Measurements from ENCODE around the gene TGFB2. TPM values are rescaled to one million over a fixed set of nuclear protein-coding genes. Genes with fewer than 3 reads are reported as not detected.

Gene TGFB2
- polyA plus RNA-seq, 1 experiment: 4.8 TPM

DNA sequence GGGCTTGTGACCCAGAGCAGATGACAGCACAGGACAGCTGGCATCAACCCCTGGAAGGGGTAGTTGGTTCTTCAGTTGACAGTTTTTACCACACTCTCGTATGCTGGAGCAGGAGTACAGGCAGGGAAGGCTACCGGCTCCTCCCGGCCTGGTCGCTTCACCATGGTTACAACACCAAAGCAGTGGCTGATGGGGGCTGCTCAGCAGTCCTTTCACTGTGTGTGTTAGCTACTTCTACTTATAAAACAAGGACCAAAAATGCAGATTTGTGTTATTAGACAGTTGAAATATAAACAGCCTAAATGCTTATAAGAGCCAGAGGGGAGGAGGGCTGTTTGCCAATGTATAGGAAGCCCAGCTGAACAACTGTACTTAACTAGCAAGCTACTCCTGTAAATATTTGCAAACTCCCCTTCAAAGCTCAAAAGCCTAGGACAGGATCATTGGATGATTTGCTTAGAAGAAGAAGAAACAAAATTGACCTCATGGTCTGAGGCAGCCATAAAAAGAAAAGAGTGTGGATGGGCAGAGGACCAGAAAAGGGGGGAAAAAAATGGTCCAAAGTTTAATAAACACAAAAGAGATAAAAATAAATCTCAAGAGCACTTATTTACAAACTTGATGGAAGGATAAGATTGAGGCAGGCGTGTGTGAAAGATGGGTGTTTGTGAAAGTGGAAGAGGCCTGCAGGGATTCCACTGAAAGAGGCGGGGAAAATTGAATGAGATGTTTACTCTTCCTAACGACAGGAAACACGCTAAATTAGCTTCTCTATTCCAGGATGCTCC lies 57.1 kb downstream of the TGFB2 start:
- DNase-seq (ENCODE audit: low read depth): no peak
- TF ChIP-seq, protein P1, sequence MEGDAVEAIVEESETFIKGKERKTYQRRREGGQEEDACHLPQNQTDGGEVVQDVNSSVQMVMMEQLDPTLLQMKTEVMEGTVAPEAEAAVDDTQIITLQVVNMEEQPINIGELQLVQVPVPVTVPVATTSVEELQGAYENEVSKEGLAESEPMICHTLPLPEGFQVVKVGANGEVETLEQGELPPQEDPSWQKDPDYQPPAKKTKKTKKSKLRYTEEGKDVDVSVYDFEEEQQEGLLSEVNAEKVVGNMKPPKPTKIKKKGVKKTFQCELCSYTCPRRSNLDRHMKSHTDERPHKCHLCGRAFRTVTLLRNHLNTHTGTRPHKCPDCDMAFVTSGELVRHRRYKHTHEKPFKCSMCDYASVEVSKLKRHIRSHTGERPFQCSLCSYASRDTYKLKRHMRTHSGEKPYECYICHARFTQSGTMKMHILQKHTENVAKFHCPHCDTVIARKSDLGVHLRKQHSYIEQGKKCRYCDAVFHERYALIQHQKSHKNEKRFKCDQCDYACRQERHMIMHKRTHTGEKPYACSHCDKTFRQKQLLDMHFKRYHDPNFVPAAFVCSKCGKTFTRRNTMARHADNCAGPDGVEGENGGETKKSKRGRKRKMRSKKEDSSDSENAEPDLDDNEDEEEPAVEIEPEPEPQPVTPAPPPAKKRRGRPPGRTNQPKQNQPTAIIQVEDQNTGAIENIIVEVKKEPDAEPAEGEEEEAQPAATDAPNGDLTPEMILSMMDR (IDR thresholded peaks at IDR 0.05; ENCODE audit: insufficient read depth, low read depth, low read length): no peak
- CTCF ChIA-PET: no interaction called here
- POLR2A ChIA-PET: no interaction called here
- Histone ChIP-seq H3K27me3 (ENCODE audit: control insufficient read depth, insufficient read depth, low read length) (no peaks in the 10 kb centered on the region), H3K4me3 (ENCODE audit: low read depth, low read length) (no peak overlapping the region), H3K36me3 (ENCODE audit: control insufficient read depth, insufficient read depth, low read length) (no peaks in the 10 kb centered on the region)

DNA sequence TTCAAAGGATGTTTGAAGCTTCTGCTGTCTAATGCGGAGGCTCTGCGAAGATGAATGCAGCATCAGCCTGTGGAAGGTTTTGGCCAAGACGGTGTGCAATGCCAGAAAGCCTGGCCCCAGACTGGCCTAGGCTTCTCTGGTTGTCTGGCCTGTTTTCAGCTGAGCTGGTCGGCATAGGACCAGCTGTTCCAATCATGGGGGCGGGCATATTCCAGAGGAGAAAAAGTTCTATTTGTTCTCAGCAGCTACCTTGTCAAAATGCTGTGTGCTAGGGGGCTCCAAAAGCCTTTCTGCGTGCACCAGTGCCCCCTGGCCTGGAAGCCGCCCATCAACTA lies 57.6 kb downstream of the TGFB2 start:
- TF ChIP-seq, protein P1 (IDR thresholded peaks at IDR 0.05; ENCODE audit: insufficient read depth, low read depth, low read length): no peak
- Histone ChIP-seq H3K27me3 (ENCODE audit: control insufficient read depth, insufficient read depth, low read length) (no peaks in the 10 kb centered on the region), H3K4me3 (ENCODE audit: low read depth, low read length) (no peak overlapping the region), H3K36me3 (ENCODE audit: control insufficient read depth, insufficient read depth, low read length) (no peaks in the 10 kb centered on the region)
- ChIA-PET POLR2A (no interaction called here), CTCF (no interaction called here)
- no peak for DNase-seq (ENCODE audit: low read depth)

DNA sequence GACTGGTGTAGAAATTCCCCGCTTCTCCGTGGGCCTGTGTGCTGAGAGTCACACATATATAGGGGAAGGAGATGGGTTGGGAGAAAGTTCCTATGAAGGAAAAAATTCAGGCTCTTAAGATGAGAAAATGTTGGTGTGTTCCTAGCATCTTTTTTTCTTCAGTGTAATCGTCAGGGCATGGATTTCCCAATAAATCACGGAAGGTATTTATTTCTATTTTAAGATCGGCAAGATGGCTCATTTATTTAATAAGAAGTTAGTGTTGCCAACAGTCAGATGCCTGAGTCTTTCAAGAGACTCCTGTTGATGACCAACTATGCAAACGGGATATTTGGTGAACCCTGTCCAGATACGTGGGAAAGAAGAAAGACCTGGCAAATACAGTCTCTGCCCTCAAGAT lies 58.2 kb downstream of the TGFB2 start:
- no peak for DNase-seq (ENCODE audit: low read depth)
- H3K4me3 ChIP-seq (ENCODE audit: low read depth, low read length): no peak overlapping the region
- H3K27me3 ChIP-seq (ENCODE audit: control insufficient read depth, insufficient read depth, low read length): no peaks in the 10 kb centered on the region
- CTCF ChIA-PET: no interaction called here
- POLR2A ChIA-PET: no interaction called here
- no peaks in the 10 kb centered on the region for H3K36me3 ChIP-seq (ENCODE audit: control insufficient read depth, insufficient read depth, low read length)
- TF ChIP-seq, protein P1 (IDR thresholded peaks at IDR 0.05; ENCODE audit: insufficient read depth, low read depth, low read length): no peak

DNA sequence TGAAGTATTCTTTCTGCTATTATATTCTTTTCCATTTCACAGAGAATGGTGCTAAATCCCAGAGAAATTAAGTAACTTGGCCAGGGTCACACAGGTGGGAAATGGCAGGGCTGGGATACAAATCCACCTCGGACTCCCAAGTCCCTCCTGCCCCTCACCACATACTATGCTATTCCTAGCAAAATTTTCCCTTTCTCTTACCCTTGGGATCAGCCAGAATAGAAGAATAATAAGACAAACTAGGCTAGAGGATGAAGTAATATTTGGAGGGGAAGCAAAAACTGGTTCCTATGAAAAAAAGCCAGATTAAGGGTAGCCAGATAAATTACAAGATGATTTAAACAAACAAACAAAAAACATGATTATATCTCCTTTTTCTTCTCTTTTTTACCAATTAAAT lies 62.5 kb downstream of the TGFB2 start:
- no peak overlapping the region for H3K4me3 ChIP-seq (ENCODE audit: low read depth, low read length)
- TF ChIP-seq, protein P1 (IDR thresholded peaks at IDR 0.05; ENCODE audit: insufficient read depth, low read depth, low read length): no peak
- POLR2A ChIA-PET: no interaction called here
- DNase-seq (ENCODE audit: low read depth): no peak
- CTCF ChIA-PET: no interaction called here
- H3K36me3 ChIP-seq (ENCODE audit: control insufficient read depth, insufficient read depth, low read length): no peaks in the 10 kb centered on the region
- no peaks in the 10 kb centered on the region for H3K27me3 ChIP-seq (ENCODE audit: control insufficient read depth, insufficient read depth, low read length)

DNA sequence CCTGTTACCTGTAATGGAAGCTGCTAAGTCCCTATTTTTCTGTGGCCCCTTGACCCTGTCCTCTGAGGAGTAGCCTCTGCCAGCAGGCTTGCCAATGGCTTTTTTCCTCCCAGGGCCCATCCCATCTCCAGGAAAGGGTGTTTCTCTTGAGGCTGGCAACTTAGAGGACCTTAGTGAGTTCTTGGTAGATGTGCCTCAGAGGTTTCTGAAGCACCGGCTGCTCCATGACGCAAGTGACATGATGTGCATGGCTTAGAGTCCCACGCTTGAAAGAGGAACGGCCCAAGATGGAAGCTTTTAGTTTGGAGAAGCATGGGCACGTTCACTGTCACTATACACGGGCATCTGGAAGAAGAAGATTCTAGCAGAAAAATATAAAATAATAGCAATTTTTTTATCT lies 63.0 kb downstream of the TGFB2 start:
- ChIA-PET CTCF (no interaction called here), POLR2A (no interaction called here)
- Histone ChIP-seq H3K27me3 (ENCODE audit: control insufficient read depth, insufficient read depth, low read length) (no peaks in the 10 kb centered on the region), H3K36me3 (ENCODE audit: control insufficient read depth, insufficient read depth, low read length) (no peaks in the 10 kb centered on the region), H3K4me3 (ENCODE audit: low read depth, low read length) (no peak overlapping the region)
- no peak for DNase-seq (ENCODE audit: low read depth)
- TF ChIP-seq, protein P1 (IDR thresholded peaks at IDR 0.05; ENCODE audit: insufficient read depth, low read depth, low read length): no peak

All from BJ (cell line).